H1 (cell line): ENCODE results near the gene GSK3B. TPM values are rescaled to one million over a fixed set of nuclear protein-coding genes. Genes with fewer than 3 reads are reported as not detected.

Source experiments
- CTCF ChIA-PET: fragments of 300-600 bp; sonication (Branson Sonifier 250); formaldehyde crosslinking; loops from one replicate; lab custom pipeline; 2021; ENCODE audit not compliant: partially characterized antibody; lab: Charles Lee
- POLR2A ChIA-PET: fragments of 300-600 bp; sonication (Branson Sonifier 250); formaldehyde crosslinking; loops from one replicate; lab custom pipeline; 2021; ENCODE audit warnings: inconsistent platforms; ENCODE audit not compliant: partially characterized antibody; lab: Charles Lee
- DNase-seq, 2 experiments: peaks; one replicate each; pipeline versions ENCODE4 v3.0.0 to v3.0.0-alpha.2; 2010 to 2022; ENCODE audit warnings: low spot score in 2 of 2, low read depth in 1 of 2, mixed read lengths in 1 of 2
- FAIRE-seq: peaks from 2 replicates; lab custom pipeline; 2011; peaks lifted over from hg19 to GRCh38; lab: Jason Lieb, UNC
- H2AFZ ChIP-seq: 2 replicates; pipeline ENCODE4 v1.8.1; 2012; ENCODE audit warnings: low read length, inconsistent platforms
- H2AK5ac ChIP-seq: 2 replicates; pipeline ENCODE4 v1.6.1; 2013; ENCODE audit warnings: low read depth, low read length
- H2BK120ac ChIP-seq: replicated peaks from 2 replicates; pipeline ENCODE3; 2013; ENCODE audit warnings: low read depth, low read length, inconsistent platforms
- H2BK12ac ChIP-seq: 2 replicates; pipeline ENCODE4 v1.6.1; 2013; ENCODE audit warnings: low read depth, low read length
- H2BK15ac ChIP-seq: 2 replicates; pipeline ENCODE4 v1.6.1; 2013; ENCODE audit warnings: low read length
- H2BK20ac ChIP-seq: 2 replicates; pipeline ENCODE4 v1.6.1; 2013; ENCODE audit warnings: low read length
- H2BK5ac ChIP-seq: 2 replicates; pipeline ENCODE4 v1.6.1; 2013; ENCODE audit warnings: low read depth, low read length
- H3K14ac ChIP-seq: 2 replicates; pipeline ENCODE4 v1.6.1; 2013; ENCODE audit warnings: inconsistent platforms; ENCODE audit not compliant: insufficient read length
- H3K18ac ChIP-seq: 2 replicates; pipeline ENCODE4 v1.6.1; 2013; ENCODE audit warnings: low read length; ENCODE audit errors: extremely low read depth
- H3K23ac ChIP-seq: 2 replicates; pipeline ENCODE4 v1.6.1; 2013; ENCODE audit warnings: inconsistent platforms; ENCODE audit not compliant: insufficient read length
- H3K23me2 ChIP-seq: 2 replicates; pipeline ENCODE4 v1.6.1; 2013; ENCODE audit warnings: low read depth, low read length
- H3K27ac ChIP-seq: 2 replicates; pipeline ENCODE4 v1.6.1; 2011; ENCODE audit warnings: low read depth, low read length, inconsistent platforms
- H3K27me3 ChIP-seq, 4 experiments: replicated peaks in 1 of 4; 1 replicate in 1 of 4; 2 replicates in 3 of 4; pipeline versions ENCODE4 v1.6.1 to v1.8.1; 2011 to 2013; ENCODE audit warnings: low read length in 3 of 4, mild to moderate bottlenecking in 3 of 4, inconsistent platforms in 2 of 4, mixed read lengths in 2 of 4, moderate library complexity in 1 of 4; ENCODE audit not compliant: control insufficient read depth in 3 of 4, insufficient read depth in 3 of 4; ENCODE audit errors: extremely low read depth in 1 of 4
- H3K36me3 ChIP-seq, 4 experiments: 2 replicates each; pipeline versions ENCODE4 v1.6.1 to v1.8.1; 2011 to 2013; ENCODE audit warnings: mild to moderate bottlenecking in 4 of 4, low read length in 3 of 4, moderate library complexity in 2 of 4, control low read depth in 1 of 4, inconsistent platforms in 1 of 4; ENCODE audit not compliant: insufficient read depth in 4 of 4, control insufficient read depth in 2 of 4
- H3K4ac ChIP-seq: replicated peaks from 2 replicates; pipeline ENCODE3; 2013; ENCODE audit warnings: low read length, low read depth, mixed read lengths, inconsistent platforms; ENCODE audit not compliant: insufficient read length
- H3K4me1 ChIP-seq, 4 experiments: replicated peaks in 1 of 4; 1 replicate in 1 of 4; 2 replicates in 3 of 4; pipeline versions ENCODE4 v1.6.1 to v1.8.1; 2011 to 2013; ENCODE audit warnings: low read length in 3 of 4, inconsistent platforms in 2 of 4, mixed read lengths in 1 of 4; ENCODE audit not compliant: insufficient read depth in 4 of 4, control insufficient read depth in 3 of 4
- H3K4me2 ChIP-seq, 2 experiments: 2 replicates each; pipeline versions ENCODE4 v1.6.1 to v1.8.1; 2011 to 2013; ENCODE audit warnings: low read depth in 2 of 2, low read length in 2 of 2, control low read depth in 1 of 2, inconsistent platforms in 1 of 2, mild to moderate bottlenecking in 1 of 2; ENCODE audit not compliant: insufficient read depth in 1 of 2
- H3K4me3 ChIP-seq, 4 experiments: fragments of 200-600, 300-600 bp in 1 of 4; sonication (generic), shearing (Covaris generic), sonication (Bioruptor Twin) in 1 of 4; 2 replicates each; pipeline versions ENCODE4 v1.5.1 to v1.8.1; 2011 to 2016; ENCODE audit warnings: low read length in 4 of 4, low read depth in 3 of 4, control low read depth in 2 of 4, inconsistent platforms in 2 of 4, mild to moderate bottlenecking in 2 of 4, mixed read lengths in 1 of 4, moderate library complexity in 1 of 4; ENCODE audit not compliant: insufficient read depth in 2 of 4; ENCODE audit errors: extremely low read depth in 1 of 4
- H3K56ac ChIP-seq: replicated peaks from 2 replicates; pipeline ENCODE3; 2013; ENCODE audit warnings: low read depth, mild to moderate bottlenecking, mixed read lengths, low read length, inconsistent platforms; ENCODE audit not compliant: insufficient read length
- H3K79me1 ChIP-seq: 2 replicates; pipeline ENCODE4 v1.6.1; 2013; ENCODE audit warnings: low read depth, low read length, control low read depth
- H3K79me2 ChIP-seq, 2 experiments: 2 replicates each; pipeline versions ENCODE4 v1.6.1 to v1.8.1; 2012 to 2013; ENCODE audit warnings: low read length in 2 of 2, mild to moderate bottlenecking in 2 of 2, inconsistent platforms in 1 of 2; ENCODE audit not compliant: insufficient read depth in 2 of 2, control insufficient read depth in 1 of 2
- H3K9ac ChIP-seq, 4 experiments: replicated peaks in 1 of 4; 1 replicate in 1 of 4; 2 replicates in 3 of 4; pipeline versions ENCODE4 v1.6.1 to v1.8.1; 2011 to 2013; ENCODE audit warnings: low read depth in 3 of 4, low read length in 3 of 4, control low read depth in 2 of 4, mild to moderate bottlenecking in 2 of 4, moderate library complexity in 2 of 4, inconsistent platforms in 1 of 4; ENCODE audit errors: extremely low read depth in 1 of 4
- H3K9me3 ChIP-seq, 2 experiments: 2 replicates each; pipeline versions ENCODE4 v1.6.1 to v1.8.1; 2012 to 2013; ENCODE audit warnings: mild to moderate bottlenecking in 2 of 2, moderate library complexity in 2 of 2, control low read depth in 1 of 2, inconsistent platforms in 1 of 2, low read depth in 1 of 2, low read length in 1 of 2, mixed read lengths in 1 of 2; ENCODE audit not compliant: insufficient read depth in 2 of 2
- H4K20me1 ChIP-seq, 2 experiments: replicated peaks in 1 of 2; 2 replicates each; pipeline versions ENCODE3 to v1.8.1; 2011 to 2013; ENCODE audit warnings: inconsistent platforms in 2 of 2, low read length in 2 of 2, mild to moderate bottlenecking in 1 of 2; ENCODE audit not compliant: insufficient read depth in 2 of 2, control insufficient read depth in 1 of 2
- H4K5ac ChIP-seq: 2 replicates; pipeline ENCODE4 v1.6.1; 2013; ENCODE audit warnings: low read length, low read depth, mixed read lengths, inconsistent platforms; ENCODE audit not compliant: insufficient read length
- H4K8ac ChIP-seq: 2 replicates; pipeline ENCODE4 v1.8.0; 2013; ENCODE audit warnings: mild to moderate bottlenecking, moderate library complexity, low read length, inconsistent platforms; ENCODE audit not compliant: insufficient read depth; ENCODE audit errors: extremely low read depth
- H4K91ac ChIP-seq: replicated peaks from 2 replicates; pipeline ENCODE3; 2013; ENCODE audit warnings: low read length, mixed read lengths, inconsistent platforms; ENCODE audit not compliant: insufficient read length
- ATF2 ChIP-seq: IDR thresholded peaks from 2 replicates; pipeline ENCODE4 v1.6.1; 2012; ENCODE audit warnings: low read length, inconsistent platforms
- ATF3 ChIP-seq: IDR thresholded peaks from 2 replicates; pipeline ENCODE4 v1.6.1; 2011; ENCODE audit warnings: low read depth, mild to moderate bottlenecking, low read length; ENCODE audit not compliant: insufficient read depth
- EP300 ChIP-seq, 2 experiments: IDR thresholded peaks; 1 replicate in 1 of 2; 2 replicates in 1 of 2; pipeline ENCODE4 v1.6.1; 2011 to 2012; ENCODE audit warnings: low read depth in 2 of 2, low read length in 2 of 2, mild to moderate bottlenecking in 2 of 2, borderline replicate concordance in 1 of 2, inconsistent platforms in 1 of 2, moderate library complexity in 1 of 2
- JUN ChIP-seq: IDR thresholded peaks from 2 replicates; pipeline ENCODE4 v1.6.1; 2011; ENCODE audit warnings: low read depth, mild to moderate bottlenecking, improper control_type of control experiment, low read length
- KDM4A ChIP-seq: IDR thresholded peaks from one replicate; pipeline ENCODE4 v1.7.1; 2012; ENCODE audit warnings: low read depth, mild to moderate bottlenecking, moderate library complexity, low read length, inconsistent platforms; ENCODE audit not compliant: severe bottlenecking
- NANOG ChIP-seq: IDR thresholded peaks from 2 replicates; pipeline ENCODE4 v1.6.1; 2011; ENCODE audit warnings: low read length, low read depth, mild to moderate bottlenecking, inconsistent platforms; ENCODE audit not compliant: insufficient read depth, poor library complexity, severe bottlenecking
- POU5F1 ChIP-seq: IDR thresholded peaks from 2 replicates; pipeline ENCODE4 v1.6.1; 2011; ENCODE audit warnings: low read depth, mild to moderate bottlenecking, low read length, moderate library complexity
- SIN3A ChIP-seq, 2 experiments: IDR thresholded peaks in 1 of 2; conservative IDR thresholded peaks in 1 of 2; 2 replicates each; pipeline ENCODE4 v1.6.1; 2011 to 2012; ENCODE audit warnings: low read length in 2 of 2, improper control_type of control experiment in 1 of 2, low read depth in 1 of 2, mild to moderate bottlenecking in 1 of 2
- SUZ12 ChIP-seq: fragments of 200-600 bp; sonication (generic); IDR thresholded peaks from 2 replicates; pipeline ENCODE4 v1.6.1; 2012; ENCODE audit warnings: mild to moderate bottlenecking, inconsistent platforms, low read length, moderate library complexity, mixed read lengths
- ZNF274 ChIP-seq: IDR thresholded peaks from 2 replicates; pipeline ENCODE4 v1.7.0; 2012; ENCODE audit warnings: low read length, borderline replicate concordance; ENCODE audit errors: extremely low read depth
- WGBS, 2 experiments: shearing (Covaris generic) in 1 of 2; methylation state at CpG; one replicate each; pipeline versions ENCODE4 v1.1.6 to v1.1.7; 2013 to 2015; ENCODE audit warnings: low lambda C conversion rate in 2 of 2, mixed read lengths in 2 of 2, inconsistent platforms in 1 of 2, low coverage in 1 of 2, missing lambda C conversion rate in 1 of 2; ENCODE audit not compliant: insufficient replicate concordance in 2 of 2, insufficient coverage in 1 of 2, insufficient read length in 1 of 2; ENCODE audit errors: extremely low coverage in 1 of 2, missing lambda C conversion rate in 1 of 2; 5-methylcytosine and 5-hydroxymethylcytosine counted together
- polyA plus RNA-seq, 7 experiments: library from polyadenylated mRNA; depleted of rRNA in 3 of 7; stranded (reverse) in 5 of 7; unstranded in 2 of 7; fragments of >200 nt in 5 of 7; fragments of 200-250 nt in 2 of 7; gene quantifications; 1 replicate in 5 of 7; 2 replicates in 1 of 7; 4 replicates in 1 of 7; pipeline versions ENCODE4 v1.2.1 to v1.2.3, GENCODE V29; 2011 to 2013; ENCODE audit warnings: missing spikeins in 2 of 7, mixed read lengths in 2 of 7
- total RNA-seq: library from RNA; stranded (reverse); fragmentation: NEBNext Ultra II Directional; extraction: Animal tissue kit (Norgen Biotek cat#: 25700); gene quantifications from 2 replicates; pipeline ENCODE4 v1.2.1, GENCODE V29; 2021

Gene GSK3B
- total and polyA plus RNA-seq, 2 of the 8 experiments (the other 6 are each of a cell fraction or from before 2014, with no cell fraction given), result 24.2 to 50.7 TPM

GRCh38 chr3:119873646-119874045 lies 220.6 kb downstream of the GSK3B start:
- no peaks in the 10 kb centered on the region for H4K20me1 ChIP-seq
- H3K4me1 ChIP-seq, result peaks cover 0 to 3% (median 1%) of the 10 kb centered on the region in 4 experiments; a peak in 2 of 7 replicates
- no peaks in the 10 kb centered on the region for H3K23me2 ChIP-seq
- H2BK120ac ChIP-seq, result no peak overlapping the region
- CTCF ChIA-PET, result no interaction called here
- H3K27me3 ChIP-seq, result no peaks in the 10 kb centered on the region
- H3K79me1 ChIP-seq, result no peaks in the 10 kb centered on the region
- H3K36me3 ChIP-seq, result no peaks in the 10 kb centered on the region; a peak in 1 of 8 replicates
- no peak overlapping the region for H3K56ac ChIP-seq
- H3K27ac ChIP-seq, result no peak overlapping the region
- no peak overlapping the region for H3K18ac ChIP-seq
- no peaks in the 10 kb centered on the region for H3K9me3 ChIP-seq
- no peak overlapping the region for H4K5ac ChIP-seq
- H3K14ac ChIP-seq, result no peak overlapping the region
- H3K4ac ChIP-seq, result no peak overlapping the region
- DNase-seq (no peak), FAIRE-seq (no peak)
- H3K23ac ChIP-seq, result no peak overlapping the region
- H2BK20ac ChIP-seq, result no peak overlapping the region
- H2BK15ac ChIP-seq, result no peak overlapping the region
- no peak overlapping the region for H3K9ac ChIP-seq
- POLR2A ChIA-PET, result no interaction called here
- H3K79me2 ChIP-seq, result no peaks in the 10 kb centered on the region
- no peak overlapping the region for H4K8ac ChIP-seq
- H2BK5ac ChIP-seq, result no peak overlapping the region
- no peak overlapping the region for H2BK12ac ChIP-seq
- H3K4me3 ChIP-seq, result no peak overlapping the region
- H4K91ac ChIP-seq, result no peak overlapping the region
- H3K4me2 ChIP-seq, result no peak overlapping the region
- no peak overlapping the region for H2AFZ ChIP-seq
- no peak overlapping the region for H2AK5ac ChIP-seq
- WGBS, 2 experiments, result 78% methylated on average over 2 of the region's 2 CpGs; no CpG with 5 or more reads in 1 of the 2 experiments
- TF ChIP-seq ATF3, result no peak
- no peak for TF ChIP-seq ATF2
- TF ChIP-seq JUN, result no peak
- TF ChIP-seq ZNF274, result no peak
- TF ChIP-seq SIN3A (conservative IDR thresholded peaks at IDR 0.05 in 1 of 2, IDR thresholded peaks at IDR 0.05 in 1 of 2; ENCODE audit: low read depth in 1 of 2, low read length in 2 of 2), result no peak
- no peak for TF ChIP-seq NANOG
- TF ChIP-seq SUZ12, result no peak
- no peak for TF ChIP-seq POU5F1
- no peak for TF ChIP-seq EP300 (IDR thresholded peaks at IDR 0.05; ENCODE audit: borderline replicate concordance in 1 of 2, low read depth in 2 of 2, low read length in 2 of 2)
- no peak for TF ChIP-seq KDM4A
